ENCODE measurements around the gene SMAD6.

The SMAD6 gene

GRCh38 chr15:66777054-66777453 is 75.0 kb downstream of the SMAD6 start:
- no peak for DNase-seq

GRCh38 chr15:66777596-66778313 is 75.7 kb downstream of the SMAD6 start:
- no peak for DNase-seq

- DNase-seq = no peak
Measured at GRCh38 chr15:66778314-66778665, 76.3 kb downstream of the SMAD6 start.

- DNase-seq = no peak
Measured at GRCh38 chr15:66778716-66779115, 76.7 kb downstream of the SMAD6 start.

- no peak for DNase-seq
Measured at GRCh38 chr15:66779331-66780009, 77.4 kb downstream of the SMAD6 start.

GRCh38 chr15:66780172-66780972 is 78.3 kb downstream of the SMAD6 start:
- DNase-seq = no peak

- no peak for DNase-seq
Measured at GRCh38 chr15:66780973-66781718, 79.1 kb downstream of the SMAD6 start.

GRCh38 chr15:66782785-66783184 is 80.7 kb downstream of the SMAD6 start:
- no peak for DNase-seq

GRCh38 chr15:66783314-66783713 is 81.3 kb downstream of the SMAD6 start:
- no peak for DNase-seq

GRCh38 chr15:66783725-66784124 is 81.7 kb downstream of the SMAD6 start:
- no peak for DNase-seq

- no peak for DNase-seq
Measured at GRCh38 chr15:66784174-66784573, 82.1 kb downstream of the SMAD6 start.

- no peak for DNase-seq
Measured at GRCh38 chr15:66785637-66786036, 83.6 kb downstream of the SMAD6 start.

- DNase-seq = no peak
Measured at GRCh38 chr15:66786222-66786621, 84.2 kb downstream of the SMAD6 start.

GRCh38 chr15:66786708-66787488 is 84.9 kb downstream of the SMAD6 start:
- DNase-seq = no peak

- DNase-seq = no peak
Measured at GRCh38 chr15:66787489-66787871, 85.4 kb downstream of the SMAD6 start.

GRCh38 chr15:66788024-66788423 is 86.0 kb downstream of the SMAD6 start:
- DNase-seq = no peak

GRCh38 chr15:66789029-66790025 is 87.3 kb downstream of the SMAD6 start:
- no peak for DNase-seq

GRCh38 chr15:66795851-66796250 is 93.8 kb downstream of the SMAD6 start:
- DNase-seq = no peak

- DNase-seq = no peak
Measured at GRCh38 chr15:66796343-66796742, 94.3 kb downstream of the SMAD6 start.

- DNase-seq = no peak
Measured at GRCh38 chr15:66797921-66798320, 95.9 kb downstream of the SMAD6 start.

All from C1 segment of cervical spinal cord (tissue), 14 donors.